Ureter (tissue), 1 donor: Measurements from ENCODE around the gene CDH13. TPM values are rescaled to one million over a fixed set of nuclear protein-coding genes. Genes with fewer than 3 reads are reported as not detected.

Source experiments
- DNase-seq: peaks from one replicate; pipeline ENCODE4 v3.0.0-alpha.2; 2020; ENCODE audit warnings: low spot score
- total RNA-seq: library from RNA; stranded (reverse); gene quantifications from one replicate; pipeline ENCODE4 v1.2.4, GENCODE V29; 2023
- donor health status: DM: yes; HTN: yes; CAD: no.

CDH13 gene
- total RNA-seq, 1 donor from 2014 or later, result 5.9 TPM

- DNase-seq, result no peak
These were observed 368.6 kb downstream of the CDH13 start for GRCh38 chr16:82995286-82995923.

- DNase-seq, result no peak
These were observed 369.2 kb downstream of the CDH13 start for GRCh38 chr16:82995924-82996441.

GRCh38 chr16:82996814-82997213 lies 370.0 kb downstream of the CDH13 start:
- no peak for DNase-seq

GRCh38 chr16:82999711-83000110 lies 372.9 kb downstream of the CDH13 start:
- DNase-seq, result no peak

- no peak for DNase-seq
These were observed 375.9 kb downstream of the CDH13 start for GRCh38 chr16:83002351-83003334.

- DNase-seq, result no peak
These were observed 378.3 kb downstream of the CDH13 start for GRCh38 chr16:83004868-83005652.

- DNase-seq, result no peak
These were observed 378.9 kb downstream of the CDH13 start for GRCh38 chr16:83005653-83006160.

- DNase-seq, result no peak
These were observed 384.3 kb downstream of the CDH13 start for GRCh38 chr16:83010776-83011720.

- DNase-seq, result no peak
These were observed 385.2 kb downstream of the CDH13 start for GRCh38 chr16:83011939-83012338.

GRCh38 chr16:83013071-83013470 lies 386.3 kb downstream of the CDH13 start:
- DNase-seq, result no peak

GRCh38 chr16:83019963-83020362 lies 393.2 kb downstream of the CDH13 start:
- no peak for DNase-seq

GRCh38 chr16:83021045-83021444 lies 394.3 kb downstream of the CDH13 start:
- DNase-seq, result no peak

- DNase-seq, result no peak
These were observed 395.0 kb downstream of the CDH13 start for GRCh38 chr16:83021746-83022145.

GRCh38 chr16:83023011-83023410 lies 396.2 kb downstream of the CDH13 start:
- DNase-seq, result no peak

GRCh38 chr16:83023640-83024039 lies 396.9 kb downstream of the CDH13 start:
- DNase-seq, result no peak

- no peak for DNase-seq
These were observed 401.2 kb downstream of the CDH13 start for GRCh38 chr16:83027973-83028372.

GRCh38 chr16:83029467-83029866 lies 402.7 kb downstream of the CDH13 start:
- DNase-seq, result no peak

GRCh38 chr16:83031524-83031923 lies 404.8 kb downstream of the CDH13 start:
- no peak for DNase-seq

GRCh38 chr16:83037102-83037501 lies 410.3 kb downstream of the CDH13 start:
- no peak for DNase-seq

GRCh38 chr16:83037884-83038283 lies 411.1 kb downstream of the CDH13 start:
- DNase-seq, result no peak

- no peak for DNase-seq
These were observed 413.4 kb downstream of the CDH13 start for GRCh38 chr16:83040174-83040573.
